NCI-H510A treated with DMSO at 0.1 percent for 48 hours (cell line): Measurements from ENCODE around the gene NUDT3.
"Not testable (repeated sequence)": the region's sequence is repeated elsewhere in the genome, so short reads cannot be mapped to it uniquely, and the experiment has no call there.

ENCODE experiments used
- DNase-seq: peaks from one replicate; lab custom pipeline; 2025; lab: John Stamatoyannopoulos, UW

The NUDT3 gene

GRCh38 chr6:34343806-34344205, 48.7 kb downstream of the NUDT3 start:
- no peak for DNase-seq

- no peak for DNase-seq
Measured at GRCh38 chr6:34342247-34342646, 50.2 kb downstream of the NUDT3 start.

DNA sequence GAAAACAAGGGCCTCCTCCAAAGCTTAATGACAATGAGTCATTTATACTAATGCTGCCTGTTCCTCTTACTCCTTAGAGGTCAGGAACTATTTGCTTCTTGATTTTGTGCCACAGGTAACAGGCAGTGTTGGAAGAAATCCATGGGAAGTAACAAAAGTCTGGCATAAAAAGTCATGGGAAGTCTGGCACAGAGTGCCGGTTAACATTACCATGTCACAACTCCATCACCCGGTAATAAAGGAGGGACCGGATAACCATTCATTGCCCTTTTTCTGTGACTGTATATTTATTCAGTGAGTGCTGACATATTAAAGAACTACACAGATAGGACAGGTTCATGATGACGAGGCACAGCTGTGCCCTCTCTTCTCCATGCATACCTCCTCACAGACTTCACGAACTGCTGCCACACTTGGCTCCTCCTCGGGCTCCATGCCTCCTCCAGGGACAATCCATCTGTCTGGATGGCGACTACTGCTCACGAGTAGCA, 50.9 kb downstream of the NUDT3 start:
- no peak for DNase-seq

DNA sequence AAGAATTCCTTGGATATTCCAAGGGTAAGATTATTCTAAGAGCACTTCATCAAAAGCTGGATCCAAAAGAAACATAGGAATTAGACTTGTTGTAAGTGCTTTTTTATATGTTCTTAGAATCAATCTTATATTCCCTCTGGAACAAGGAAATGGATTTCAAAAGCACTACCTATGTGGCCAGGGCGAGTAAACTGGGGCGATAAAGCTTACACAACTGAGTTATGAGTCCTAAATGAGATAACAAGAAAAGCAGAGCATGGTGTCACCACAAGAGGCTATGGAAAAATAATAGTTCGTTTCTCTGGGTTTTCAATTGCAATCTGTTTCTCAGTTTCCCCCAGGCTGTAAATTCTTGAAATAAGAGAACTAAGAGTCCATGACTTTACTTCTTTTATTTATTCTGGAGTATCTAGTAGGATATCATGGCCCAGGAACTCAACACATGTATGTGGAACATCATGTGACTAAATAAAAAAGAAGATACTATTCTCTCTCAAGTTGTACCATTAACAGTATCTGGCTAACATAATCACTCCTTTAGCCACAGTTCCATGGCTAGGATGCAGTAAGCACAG, 51.5 kb downstream of the NUDT3 start:
- no peak for DNase-seq

DNA sequence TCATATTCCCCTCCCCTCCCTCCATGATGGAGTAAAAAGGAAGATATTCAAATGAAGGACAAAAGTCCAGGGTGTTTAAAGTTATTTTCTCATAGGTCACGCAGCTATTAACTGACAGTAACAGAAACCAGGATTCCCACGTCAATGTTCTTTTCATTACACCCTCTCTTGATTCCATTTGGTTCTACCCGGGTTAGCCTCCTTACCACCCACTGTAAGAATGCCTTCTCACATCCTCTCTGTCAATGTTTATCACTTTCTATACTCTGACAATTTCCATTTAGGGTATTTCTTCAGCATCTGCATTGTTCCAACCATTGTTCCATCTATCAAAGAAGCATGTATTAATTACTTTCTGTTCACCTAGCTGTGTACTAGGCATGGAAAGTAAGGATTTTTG, 52.1 kb downstream of the NUDT3 start:
- DNase-seq: no peak

GRCh38 chr6:34339971-34340370, 52.5 kb downstream of the NUDT3 start:
- no peak for DNase-seq

DNA sequence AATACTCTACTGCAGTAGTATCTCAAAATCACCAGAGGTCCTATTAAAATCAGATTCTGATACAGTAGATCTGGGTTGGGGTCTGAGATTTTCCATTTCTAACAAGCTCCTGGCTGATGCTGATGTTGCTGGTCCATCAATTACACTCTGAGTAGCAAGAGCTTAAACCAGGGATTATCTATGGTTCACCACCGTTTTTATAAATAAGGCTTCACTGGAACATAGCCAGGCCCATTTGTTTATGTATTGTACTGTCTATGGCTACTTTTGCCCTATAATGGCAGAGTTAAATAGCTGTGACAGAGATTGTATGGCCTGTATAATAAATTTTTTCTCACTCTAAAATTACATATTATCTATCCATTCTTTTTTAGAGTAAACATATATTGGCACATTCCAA, 53.0 kb downstream of the NUDT3 start:
- no peak for DNase-seq

DNA sequence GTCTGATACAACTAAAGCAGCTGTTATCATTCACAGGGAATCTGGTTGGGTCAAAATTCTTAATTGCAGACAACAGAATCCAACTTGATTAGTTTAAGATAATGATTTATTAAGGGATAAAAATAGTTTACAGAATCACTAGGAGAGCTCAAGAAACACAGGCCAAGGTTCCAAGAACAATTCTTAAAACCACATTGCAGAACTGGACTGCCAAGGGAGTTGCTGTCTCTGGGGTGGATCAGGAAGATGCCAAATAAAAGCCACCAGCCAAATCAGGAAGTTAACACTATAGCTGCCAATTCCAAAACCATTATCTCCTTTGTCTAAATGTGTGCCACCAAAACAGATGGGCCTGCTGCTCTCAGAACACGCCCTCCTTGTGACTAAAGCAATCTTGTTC, 53.7 kb downstream of the NUDT3 start:
- DNase-seq: no peak

GRCh38 chr6:34338377-34338776, 54.1 kb downstream of the NUDT3 start:
- no peak for DNase-seq

GRCh38 chr6:34334796-34335416, 57.6 kb downstream of the NUDT3 start:
- DNase-seq: no peak

DNA sequence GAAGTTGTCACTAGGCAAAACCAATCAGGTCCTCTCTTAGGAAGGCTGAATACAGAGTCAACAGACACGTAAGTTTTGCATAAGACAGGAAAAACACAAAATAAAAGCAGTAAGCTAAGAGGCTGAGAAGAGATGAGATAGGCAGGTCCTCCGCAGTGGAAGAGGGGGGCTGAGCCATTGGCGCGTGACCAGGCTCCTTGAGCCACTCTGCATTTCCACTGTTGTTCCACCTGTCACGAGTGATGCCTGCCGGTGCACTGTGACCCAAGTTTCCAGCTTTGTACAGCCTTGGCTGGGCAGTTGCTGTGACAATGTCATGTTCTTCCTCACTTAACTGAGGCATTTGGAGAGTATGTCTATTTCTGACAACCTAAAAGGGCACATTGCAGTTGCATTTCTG, 58.6 kb downstream of the NUDT3 start:
- no peak for DNase-seq

- no peak for DNase-seq
Measured at GRCh38 chr6:34332251-34333198, 59.9 kb downstream of the NUDT3 start.

DNA sequence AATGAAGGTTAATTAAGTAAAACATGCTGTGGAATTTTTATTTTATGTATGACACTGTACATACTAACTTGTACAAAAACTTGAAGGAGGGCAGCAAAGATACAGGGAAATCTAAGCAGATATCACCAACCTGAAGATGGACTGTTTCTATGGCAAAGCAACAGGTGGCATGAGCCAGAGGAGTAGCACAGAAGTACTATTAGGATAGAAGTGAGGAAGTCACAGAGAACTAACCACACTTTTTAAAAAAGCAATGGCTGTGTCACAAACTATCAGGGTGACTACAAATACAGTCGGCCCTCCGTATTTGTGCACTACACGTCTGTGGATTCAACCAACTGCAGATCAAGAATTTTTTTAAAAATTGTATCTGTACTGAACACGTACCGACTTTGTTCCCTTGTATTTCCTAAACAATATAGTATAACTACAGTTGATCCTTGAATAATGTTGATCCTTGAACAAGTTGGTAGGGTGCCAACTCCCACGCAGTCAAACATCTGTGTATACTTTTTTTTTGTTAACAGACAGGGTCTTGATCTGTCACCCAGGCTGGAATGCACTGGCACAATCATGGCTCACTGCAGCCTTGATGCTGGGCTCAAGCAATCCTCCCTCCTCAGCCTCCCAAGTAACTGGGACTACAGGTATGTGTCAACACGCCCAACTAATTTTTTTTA, 61.0 kb downstream of the NUDT3 start:
- no peak for DNase-seq

DNA sequence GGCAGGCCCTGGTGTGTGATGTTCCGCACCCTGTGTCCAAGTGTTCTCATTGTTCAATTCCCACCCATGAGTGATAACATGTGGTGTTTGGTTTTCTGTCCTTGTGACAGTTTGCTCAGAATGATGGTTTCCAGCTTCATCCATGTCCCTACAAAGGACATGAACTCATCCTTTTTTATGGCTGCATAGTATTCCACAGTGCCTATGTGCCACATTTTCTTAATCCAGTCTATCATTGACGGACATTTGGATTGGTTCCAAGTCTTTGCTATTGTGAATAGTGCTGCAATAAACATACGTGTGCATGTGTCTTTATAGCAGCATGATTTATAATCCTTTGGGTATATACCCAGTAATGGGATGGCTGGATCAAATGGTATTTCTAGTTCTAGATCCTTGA, 62.7 kb downstream of the NUDT3 start:
- not testable (repeated sequence) for DNase-seq

DNA sequence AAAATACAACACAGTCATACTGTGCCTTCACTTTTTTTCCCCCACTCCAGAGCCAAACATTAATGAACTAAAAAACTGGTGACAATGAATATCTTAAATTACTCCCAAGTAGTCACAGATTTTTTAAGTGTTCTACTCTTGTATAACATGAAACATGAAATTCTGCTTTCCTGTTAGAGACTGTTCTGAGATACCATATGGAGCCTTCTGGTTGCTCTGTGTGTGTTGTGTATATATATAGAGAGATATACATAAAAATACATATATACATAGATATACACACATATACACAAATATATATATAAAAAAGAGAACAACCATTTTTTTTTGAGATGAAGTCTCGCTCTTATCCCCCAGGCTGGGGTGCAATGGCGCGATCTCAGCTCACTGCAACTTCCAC, 63.5 kb downstream of the NUDT3 start:
- no peak for DNase-seq

DNA sequence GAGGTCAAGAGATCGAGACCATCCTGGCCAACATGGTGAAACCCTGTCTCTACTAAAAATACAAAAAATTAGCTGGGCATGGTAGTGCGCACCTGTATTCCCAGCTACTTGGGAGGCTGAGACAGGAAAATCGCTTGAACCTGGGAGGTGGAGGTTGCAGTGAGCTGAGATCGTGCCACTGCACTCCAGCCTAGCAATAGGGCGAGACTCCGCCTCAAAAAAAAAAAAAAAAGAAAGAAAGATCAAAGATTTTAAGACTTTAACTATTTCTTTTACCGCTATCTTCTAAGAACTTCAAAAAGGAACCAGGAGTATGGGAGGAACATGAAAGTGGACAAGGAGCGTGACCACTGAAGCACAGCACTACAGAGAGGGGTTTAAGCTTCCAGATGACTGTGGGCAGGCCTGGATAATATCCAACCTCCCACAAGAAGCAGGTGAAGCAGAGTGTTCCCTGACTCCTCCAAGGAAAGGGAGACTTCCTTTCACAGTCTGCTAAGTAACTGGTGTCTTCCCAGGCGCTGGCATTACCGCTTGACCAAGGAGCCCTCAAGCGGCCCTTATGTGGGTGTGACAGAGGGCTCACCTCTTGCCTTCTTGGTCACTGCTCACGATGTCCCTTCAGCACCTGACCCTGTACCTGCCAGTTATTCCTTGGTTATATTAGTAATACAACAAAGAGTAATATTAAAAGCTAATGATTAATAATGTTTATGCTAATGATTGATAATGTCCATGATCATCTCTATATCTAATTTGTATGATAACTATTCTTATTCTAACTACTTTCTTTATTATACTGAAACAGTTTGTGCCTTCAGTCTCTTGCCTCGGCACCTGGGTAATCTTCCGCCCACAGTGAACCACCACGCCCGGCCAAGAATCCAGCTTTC, 64.9 kb downstream of the NUDT3 start:
- DNase-seq: not testable (repeated sequence)

DNA sequence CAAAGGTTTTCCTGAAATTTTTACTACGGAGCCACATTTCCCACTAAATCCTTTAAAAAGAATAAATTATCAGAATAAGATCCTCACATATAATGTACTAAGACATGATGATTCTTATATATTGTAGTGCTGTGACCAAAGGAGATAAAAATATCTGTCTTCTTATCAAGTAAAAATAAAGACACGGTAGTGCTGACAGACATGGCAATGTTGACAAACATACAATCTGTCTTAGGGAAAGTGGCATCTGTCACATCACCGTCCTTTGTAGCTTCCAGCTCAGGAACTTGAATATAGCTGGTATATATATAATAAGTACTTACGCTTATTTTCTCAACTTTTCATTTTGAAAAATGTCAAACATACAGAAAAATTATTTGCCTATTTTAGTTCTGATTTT, 66.8 kb downstream of the NUDT3 start:
- DNase-seq: no peak

GRCh38 chr6:34324738-34325444, 67.6 kb downstream of the NUDT3 start:
- DNase-seq: peak; percentile 97

DNA sequence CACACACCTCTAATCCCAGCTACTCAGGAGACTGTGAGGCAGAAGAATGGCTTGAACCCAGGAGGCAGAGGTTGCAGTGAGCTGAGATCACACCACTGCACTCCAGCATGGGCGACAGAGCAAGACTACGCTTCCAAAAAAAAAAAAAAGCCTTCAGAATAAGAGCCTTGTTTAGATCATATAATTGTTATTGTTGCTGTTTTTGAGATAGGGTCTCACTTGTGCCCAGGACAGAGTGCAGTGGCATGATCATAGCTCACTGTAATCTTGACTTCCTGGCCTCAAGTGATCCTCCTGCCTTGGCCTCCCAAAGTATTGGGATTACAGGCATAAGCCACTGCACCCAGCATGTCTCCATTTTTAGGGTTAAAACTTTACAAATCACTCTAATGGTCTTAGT, 68.2 kb downstream of the NUDT3 start:
- not testable (repeated sequence) for DNase-seq

GRCh38 chr6:34323300-34323699, 69.2 kb downstream of the NUDT3 start:
- DNase-seq: no peak

GRCh38 chr6:34322732-34323131, 69.7 kb downstream of the NUDT3 start:
- DNase-seq: no peak
